Activated CD4-positive, alpha-beta T cell treated with anti-CD3 and anti-CD28 coated beads for 1 hour (primary cell): ENCODE results near the gene SYNE3.
A peak's percentile ranks its signal among the peaks of the same experiment; 100 is the strongest.

Experiments
- DNase-seq: peaks from one replicate; pipeline ENCODE4 v3.0.0-alpha.2; 2020

SYNE3 gene

GRCh38 chr14:95538801-95539509 lies 22.5 kb upstream of the SYNE3 start:
- DNase-seq = no peak

GRCh38 chr14:95537298-95538089 lies 21.0 kb upstream of the SYNE3 start:
- DNase-seq = no peak

- DNase-seq = no peak
Observed at GRCh38 chr14:95536671-95537070, 20.2 kb upstream of the SYNE3 start.

GRCh38 chr14:95536036-95536593 lies 19.7 kb upstream of the SYNE3 start:
- DNase-seq = no peak

GRCh38 chr14:95535226-95536021 lies 19.0 kb upstream of the SYNE3 start:
- no peak for DNase-seq

- DNase-seq = peak; percentile 96
Observed at GRCh38 chr14:95534299-95535225, 18.1 kb upstream of the SYNE3 start, which contains the start of gene GLRX5. GLRX5 (plus strand) TSS chr14:95535050; CDS start chr14:95535090, 40 bp downstream.

- DNase-seq = no peak
Observed at GRCh38 chr14:95533822-95534221, 17.4 kb upstream of the SYNE3 start.

- DNase-seq = no peak
Observed at GRCh38 chr14:95533391-95533821, 17.0 kb upstream of the SYNE3 start.

- no peak for DNase-seq
Observed at GRCh38 chr14:95531969-95532368, 15.5 kb upstream of the SYNE3 start.

GRCh38 chr14:95531473-95531872 lies 15.0 kb upstream of the SYNE3 start:
- no peak for DNase-seq

- no peak for DNase-seq
Observed at GRCh38 chr14:95530473-95531276, 14.2 kb upstream of the SYNE3 start.

- DNase-seq = no peak
Observed at GRCh38 chr14:95529216-95529615, 12.8 kb upstream of the SYNE3 start.

- no peak for DNase-seq
Observed at GRCh38 chr14:95527387-95528002, 11.0 kb upstream of the SYNE3 start.

- DNase-seq = no peak
Observed at GRCh38 chr14:95526483-95527386, 10.3 kb upstream of the SYNE3 start.

GRCh38 chr14:95525999-95526398 lies 9.5 kb upstream of the SYNE3 start:
- no peak for DNase-seq

- no peak for DNase-seq
Observed at GRCh38 chr14:95524706-95525512, 8.5 kb upstream of the SYNE3 start.

GRCh38 chr14:95523815-95524448 lies 7.5 kb upstream of the SYNE3 start:
- DNase-seq = no peak
